GM23338 (cell line): ENCODE results near the gene SKP2. TPM values are rescaled to one million over a fixed set of nuclear protein-coding genes. Genes with fewer than 3 reads are reported as not detected.

Source experiments
- ATAC-seq: fragments of 200-7000 bp; cut with Tn5 transposase; 3 replicates; pipeline ENCODE4 v1.9.1; 2020
- DNase-seq: peaks from one replicate; pipeline ENCODE4 v3.0.0-alpha.2; 2015; ENCODE audit warnings: low spot score
- H2AFZ ChIP-seq: fragments of 200-600 bp; sonication (generic); 2 replicates; pipeline ENCODE4 v1.8.0; 2016; ENCODE audit warnings: antibody characterized with exemption, mild to moderate bottlenecking, moderate library complexity
- H3F3A ChIP-seq: fragments of 200-600 bp; sonication (generic); replicated peaks from 2 replicates; pipeline ENCODE4 v1.8.0; 2017; ENCODE audit warnings: antibody characterized with exemption, mixed run types, low read depth
- H3K27ac ChIP-seq: fragments of 200-600 bp; sonication (generic); 2 replicates; pipeline ENCODE4 v1.6.1; 2016; ENCODE audit warnings: low read depth
- H3K27me3 ChIP-seq: fragments of 200-600 bp; sonication (generic); 2 replicates; pipeline ENCODE4 v1.8.0; 2016; ENCODE audit warnings: mild to moderate bottlenecking, mixed run types, moderate library complexity; ENCODE audit not compliant: insufficient read depth
- H3K36me3 ChIP-seq: fragments of 200-600 bp; sonication (generic); 2 replicates; pipeline ENCODE4 v1.8.0; 2016; ENCODE audit warnings: mild to moderate bottlenecking; ENCODE audit not compliant: insufficient read depth
- H3K4me1 ChIP-seq: fragments of 200-600 bp; sonication (generic); 2 replicates; pipeline ENCODE4 v1.8.0; 2016; ENCODE audit warnings: mild to moderate bottlenecking, moderate library complexity; ENCODE audit not compliant: insufficient read depth
- H3K4me2 ChIP-seq: fragments of 200-600 bp; sonication (generic); 2 replicates; pipeline ENCODE4 v1.7.1; 2017; ENCODE audit warnings: mixed run types
- H3K4me3 ChIP-seq: fragments of 200-600 bp; sonication (generic); 2 replicates; pipeline ENCODE4 v1.6.1; 2016; ENCODE audit warnings: mixed run types
- H3K79me2 ChIP-seq: fragments of 200-600 bp; sonication (generic); replicated peaks from 2 replicates; pipeline ENCODE4 v1.8.0; 2017; ENCODE audit warnings: mild to moderate bottlenecking; ENCODE audit not compliant: insufficient read depth
- H3K9me2 ChIP-seq: fragments of 200-600 bp; sonication (generic); 2 replicates; pipeline ENCODE4 v1.8.0; 2017; ENCODE audit not compliant: insufficient read depth
- H4K20me1 ChIP-seq: fragments of 200-600 bp; sonication (generic); replicated peaks from 2 replicates; pipeline ENCODE4 v1.8.0; 2017; ENCODE audit warnings: mild to moderate bottlenecking; ENCODE audit not compliant: insufficient read depth
- H3K27ac Mint-ChIP-seq: 2 replicates; pipeline ENCODE4 v1.8.0; 2020; ENCODE audit warnings: inconsistent platforms, mild to moderate bottlenecking, moderate library complexity, mixed read lengths
- H3K27me3 Mint-ChIP-seq: 3 replicates; pipeline ENCODE4 v1.8.0; 2022; ENCODE audit warnings: low read depth, mild to moderate bottlenecking, moderate library complexity, mixed read lengths, inconsistent platforms; ENCODE audit not compliant: insufficient read depth, poor library complexity
- H3K36me3 Mint-ChIP-seq: 3 replicates; pipeline ENCODE4 v1.8.0; 2021; ENCODE audit warnings: low read depth, mild to moderate bottlenecking, inconsistent platforms, moderate library complexity, mixed read lengths
- H3K4me1 Mint-ChIP-seq: 3 replicates; pipeline ENCODE4 v1.8.0; 2020; ENCODE audit warnings: mild to moderate bottlenecking, inconsistent platforms, mixed read lengths
- H3K4me3 Mint-ChIP-seq: 3 replicates; pipeline ENCODE4 v1.8.0; 2021; ENCODE audit warnings: moderate library complexity, mild to moderate bottlenecking, inconsistent platforms, mixed read lengths
- H3K9me3 Mint-ChIP-seq: 3 replicates; pipeline ENCODE4 v1.8.0; 2020; ENCODE audit warnings: moderate library complexity, mild to moderate bottlenecking, inconsistent platforms, mixed read lengths
- CREB1 ChIP-seq: fragments of 250-450 bp; sonication (Bioruptor Pico); IDR thresholded peaks from 2 replicates; pipeline ENCODE4 v1.5.0; 2020; ENCODE audit warnings: low read depth, mild to moderate bottlenecking, moderate library complexity
- ETS1 ChIP-seq: IDR thresholded peaks from 2 replicates; pipeline ENCODE4 v1.6.1; 2016; ENCODE audit warnings: antibody characterized with exemption
- JUNB ChIP-seq: IDR thresholded peaks from one replicate; pipeline ENCODE4 v1.6.1; 2016; ENCODE audit warnings: antibody characterized with exemption; ENCODE audit not compliant: unreplicated experiment
- NANOG ChIP-seq: IDR thresholded peaks from 2 replicates; pipeline ENCODE4 v1.6.1; 2016; ENCODE audit warnings: antibody characterized with exemption, borderline replicate concordance
- POLR2AphosphoS5 ChIP-seq: IDR thresholded peaks from 2 replicates; pipeline ENCODE4 v1.6.1; 2016; ENCODE audit warnings: antibody characterized with exemption, low read depth
- ZNF331 ChIP-seq: fragments of 250-450 bp; sonication (Bioruptor Pico); IDR thresholded peaks from 2 replicates; pipeline ENCODE4 v1.5.0; 2020; ENCODE audit warnings: low read depth, mild to moderate bottlenecking, moderate library complexity
- ZNF462 ChIP-seq: fragments of 250-450 bp; sonication (Bioruptor Pico); IDR thresholded peaks from 2 replicates; pipeline ENCODE4 v1.5.0; 2020; ENCODE audit warnings: mild to moderate bottlenecking, moderate library complexity
- polyA plus RNA-seq: library from polyadenylated mRNA; unstranded; fragments of >200 nt; fragmentation: Nextera tagmentation; extraction: Ambion mirVana; gene quantifications from 2 replicates; pipeline ENCODE4 v1.2.1, GENCODE V29; 2016
- total RNA-seq: library from RNA; depleted of rRNA; stranded (reverse); fragments of >200 nt; shearing (Covaris generic); gene quantifications from 2 replicates; pipeline ENCODE4 v1.2.3, GENCODE V29; 2014

Gene SKP2
- total and polyA plus RNA-seq, 2 experiments from 2014 or later, result 66.6 to 75.6 TPM

- DNase-seq (no peak), ATAC-seq (no peak)
- no peaks in the 10 kb centered on the region for H3K36me3 ChIP-seq
- Mint-ChIP-seq H3K27me3 (no peaks in the 10 kb centered on the region), H3K27ac (no peak overlapping the region), H3K4me3 (no peak overlapping the region), H3K9me3 (no peaks in the 10 kb centered on the region), H3K4me1 (peaks cover 7% of the 10 kb centered on the region; the same call in 2 of the 3 replicates), H3K36me3 (no peaks in the 10 kb centered on the region)
- H4K20me1 ChIP-seq, result peaks cover 2% of the 10 kb centered on the region; the same call in 1 of the 2 replicates
- H3K4me1 ChIP-seq, result no peaks in the 10 kb centered on the region
- no peaks in the 10 kb centered on the region for H3K9me2 ChIP-seq
- no peaks in the 10 kb centered on the region for H3K27me3 ChIP-seq
- H3K79me2 ChIP-seq, result no peaks in the 10 kb centered on the region
- no peak overlapping the region for H3K27ac ChIP-seq
- no peak overlapping the region for H3K4me2 ChIP-seq
- H3F3A ChIP-seq, result no peaks in the 10 kb centered on the region
- no peak overlapping the region for H2AFZ ChIP-seq
- TF ChIP-seq ETS1 (no peak), ZNF462 (CRISPR knock-in tag) (no peak), ZNF331 (CRISPR knock-in tag) (no peak), NANOG (no peak)
- H3K4me3 ChIP-seq, result no peak overlapping the region
Observed at GRCh38 chr5:36227046-36227445, 75.1 kb downstream of the SKP2 start.

DNA sequence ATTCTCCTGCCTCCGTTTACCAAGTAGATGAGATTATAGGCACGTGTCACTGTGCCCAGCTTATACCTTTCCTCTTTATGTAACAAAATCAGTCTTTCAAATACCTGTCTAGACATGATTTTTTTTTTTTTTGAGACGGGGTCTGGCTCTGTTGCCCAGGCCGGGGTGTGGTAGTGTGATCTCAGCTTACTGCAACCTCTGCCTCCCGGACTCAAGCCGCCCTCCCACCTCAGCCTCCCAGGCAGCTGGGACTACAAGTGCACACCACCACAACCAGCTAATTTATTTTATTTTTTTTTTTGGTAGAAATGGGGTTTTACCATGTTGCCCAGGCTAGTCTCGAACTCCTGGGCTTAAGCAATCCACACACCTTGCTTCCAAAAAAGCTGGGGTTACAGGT lies 76.6 kb downstream of the SKP2 start:
- Histone ChIP-seq H3K36me3 (no peaks in the 10 kb centered on the region), H2AFZ (no peak overlapping the region), H3K27ac (no peak overlapping the region), H3F3A (no peaks in the 10 kb centered on the region), H4K20me1 (peaks cover 2% of the 10 kb centered on the region; the same call in 1 of the 2 replicates), H3K79me2 (no peaks in the 10 kb centered on the region), H3K9me2 (no peaks in the 10 kb centered on the region), H3K4me3 (no peak overlapping the region), H3K27me3 (no peaks in the 10 kb centered on the region), H3K4me1 (no peaks in the 10 kb centered on the region), H3K4me2 (no peak overlapping the region)
- H3K4me1 Mint-ChIP-seq, result peaks cover 7% of the 10 kb centered on the region; the same call in 2 of the 3 replicates
- H3K27ac Mint-ChIP-seq, result no peak overlapping the region
- H3K36me3 Mint-ChIP-seq, result no peaks in the 10 kb centered on the region
- no peak overlapping the region for H3K4me3 Mint-ChIP-seq
- no peaks in the 10 kb centered on the region for H3K27me3 Mint-ChIP-seq
- no peaks in the 10 kb centered on the region for H3K9me3 Mint-ChIP-seq
- ATAC-seq (no peak), DNase-seq (no peak)
- TF ChIP-seq POLR2AphosphoS5 (no peak), JUNB (no peak), CREB1 (no peak)
